AG04449 (cell line): ENCODE measurements around the gene ICE2.

Source experiments
- CTCF ChIA-PET: fragments of 350-600 bp; formaldehyde crosslinking; extraction: SDS; loops from one replicate; lab custom pipeline; 2021; ENCODE audit warnings: antibody characterized with exemption; lab: Yijun Ruan, JAX
- POLR2A ChIA-PET: fragments of 400-600, 350-600 bp; formaldehyde crosslinking; extraction: SDS; loops from one replicate; lab custom pipeline; 2020; ENCODE audit warnings: antibody characterized with exemption, inconsistent platforms; lab: Yijun Ruan, JAX
- DNase-seq: peaks from one replicate; pipeline ENCODE4 v3.0.0-alpha.2; 2010; ENCODE audit warnings: low read depth, low spot score
- H3K4me3 ChIP-seq: 2 replicates; pipeline ENCODE4 v1.5.1; 2011; ENCODE audit warnings: low read depth, mild to moderate bottlenecking, control low read depth, low read length
- TF ChIP-seq, protein P1 (sequence below): IDR thresholded peaks from one replicate; pipeline ENCODE4 v1.5.1; 2011; ENCODE audit warnings: mild to moderate bottlenecking, moderate library complexity, low read length, control low read depth, inconsistent platforms; ENCODE audit not compliant: insufficient read depth; ENCODE audit errors: missing control alignments

Gene ICE2

DNA sequence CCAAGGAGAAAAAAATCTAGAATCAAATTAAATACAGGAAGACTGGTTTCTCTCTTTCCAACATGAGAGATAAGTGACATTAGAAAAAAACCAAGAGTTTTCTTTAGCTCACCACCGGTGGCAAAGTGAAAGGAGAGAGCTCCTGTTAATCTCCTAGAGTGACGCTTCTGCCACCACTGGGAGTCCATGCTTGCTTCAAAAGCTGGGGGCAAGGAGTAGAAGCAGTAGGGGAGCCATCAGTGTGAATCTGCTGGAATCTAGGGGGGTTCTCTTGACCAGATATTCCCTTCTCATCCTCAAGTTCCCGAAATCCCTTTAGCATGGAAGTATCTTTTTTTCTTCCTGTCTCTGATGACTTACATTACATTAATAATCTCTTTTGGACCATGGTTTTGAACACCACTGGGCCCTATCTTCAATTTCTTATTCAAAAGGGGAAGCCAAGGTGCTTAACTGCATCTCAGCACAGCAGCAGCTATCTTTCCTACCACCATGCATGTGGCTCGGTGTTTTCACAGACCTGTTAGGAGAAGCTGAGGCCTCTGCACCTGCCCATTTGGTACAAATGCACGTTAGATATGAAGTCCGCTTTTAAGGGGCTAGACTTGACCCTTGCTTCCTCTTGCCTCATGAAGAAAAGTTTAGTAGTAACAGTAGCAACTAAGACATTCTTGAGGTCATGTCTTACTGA, 6.6 kb upstream of the ICE2 start:
- POLR2A ChIA-PET, result no interaction called here
- TF ChIP-seq, protein P1, sequence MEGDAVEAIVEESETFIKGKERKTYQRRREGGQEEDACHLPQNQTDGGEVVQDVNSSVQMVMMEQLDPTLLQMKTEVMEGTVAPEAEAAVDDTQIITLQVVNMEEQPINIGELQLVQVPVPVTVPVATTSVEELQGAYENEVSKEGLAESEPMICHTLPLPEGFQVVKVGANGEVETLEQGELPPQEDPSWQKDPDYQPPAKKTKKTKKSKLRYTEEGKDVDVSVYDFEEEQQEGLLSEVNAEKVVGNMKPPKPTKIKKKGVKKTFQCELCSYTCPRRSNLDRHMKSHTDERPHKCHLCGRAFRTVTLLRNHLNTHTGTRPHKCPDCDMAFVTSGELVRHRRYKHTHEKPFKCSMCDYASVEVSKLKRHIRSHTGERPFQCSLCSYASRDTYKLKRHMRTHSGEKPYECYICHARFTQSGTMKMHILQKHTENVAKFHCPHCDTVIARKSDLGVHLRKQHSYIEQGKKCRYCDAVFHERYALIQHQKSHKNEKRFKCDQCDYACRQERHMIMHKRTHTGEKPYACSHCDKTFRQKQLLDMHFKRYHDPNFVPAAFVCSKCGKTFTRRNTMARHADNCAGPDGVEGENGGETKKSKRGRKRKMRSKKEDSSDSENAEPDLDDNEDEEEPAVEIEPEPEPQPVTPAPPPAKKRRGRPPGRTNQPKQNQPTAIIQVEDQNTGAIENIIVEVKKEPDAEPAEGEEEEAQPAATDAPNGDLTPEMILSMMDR, result no peak
- CTCF ChIA-PET, result interaction anchor here (0.5 to 1.3 kb wide), 5 partner anchors 16 to 159 kb away, joined by 3 to 6 read pairs (median 3); no protein-coding TSS in a partner anchor
- DNase-seq, result no peak
- H3K4me3 ChIP-seq, result no peak overlapping the region

DNA sequence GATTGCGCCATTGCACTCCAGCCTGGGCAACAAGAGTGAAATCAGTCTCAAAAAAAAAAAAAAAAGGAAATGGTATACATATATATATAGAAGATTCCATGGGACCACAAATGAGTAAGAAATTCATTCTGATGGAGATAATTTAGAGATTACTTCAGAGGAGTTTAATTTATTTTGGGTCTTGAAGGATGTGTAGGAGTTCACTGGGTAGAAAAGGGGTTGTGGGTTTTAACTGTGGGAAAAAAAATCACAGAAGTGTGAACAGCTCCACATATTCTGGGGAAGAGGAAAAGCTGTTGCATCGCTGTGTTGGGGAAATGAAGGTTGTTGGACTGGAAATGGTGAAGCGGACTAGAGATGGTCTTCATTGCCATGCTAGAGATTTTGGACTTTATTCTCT, 4.1 kb upstream of the ICE2 start:
- CTCF ChIA-PET, result interaction anchor here (1.0 to 1.5 kb wide), 3 partner anchors 14 to 1352 kb away, joined by 3 to 5 read pairs (median 4); no protein-coding TSS in a partner anchor
- TF ChIP-seq, protein P1, result no peak
- no peak overlapping the region for H3K4me3 ChIP-seq
- DNase-seq, result no peak
- POLR2A ChIA-PET, result no interaction called here

DNA sequence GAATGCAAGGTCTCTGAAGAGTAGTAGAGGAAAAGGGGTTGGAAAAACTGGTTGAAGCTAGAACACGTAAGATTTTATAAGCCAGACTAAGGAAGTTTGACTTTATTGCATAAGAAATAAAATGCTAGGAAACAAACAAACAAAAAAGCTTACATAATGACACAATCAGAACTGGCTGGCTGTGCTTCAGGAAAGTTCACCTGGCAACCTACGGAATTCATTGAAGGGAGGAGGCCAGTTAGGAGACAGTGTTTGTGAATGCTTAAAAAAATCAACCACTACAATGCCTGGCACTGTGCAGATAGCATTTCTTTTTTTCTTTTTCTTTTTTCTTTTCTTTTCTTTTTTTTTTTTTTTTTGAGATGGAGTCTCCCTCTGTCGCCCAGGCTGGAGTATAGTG, 1.9 kb upstream of the ICE2 start:
- POLR2A ChIA-PET, result no interaction called here
- TF ChIP-seq, protein P1, result no peak
- no peak overlapping the region for H3K4me3 ChIP-seq
- CTCF ChIA-PET, result interaction anchor here (1.2 kb wide), 1 partner anchor 25 kb away, joined by 3 read pairs; no protein-coding TSS in a partner anchor
- DNase-seq, result no peak

DNA sequence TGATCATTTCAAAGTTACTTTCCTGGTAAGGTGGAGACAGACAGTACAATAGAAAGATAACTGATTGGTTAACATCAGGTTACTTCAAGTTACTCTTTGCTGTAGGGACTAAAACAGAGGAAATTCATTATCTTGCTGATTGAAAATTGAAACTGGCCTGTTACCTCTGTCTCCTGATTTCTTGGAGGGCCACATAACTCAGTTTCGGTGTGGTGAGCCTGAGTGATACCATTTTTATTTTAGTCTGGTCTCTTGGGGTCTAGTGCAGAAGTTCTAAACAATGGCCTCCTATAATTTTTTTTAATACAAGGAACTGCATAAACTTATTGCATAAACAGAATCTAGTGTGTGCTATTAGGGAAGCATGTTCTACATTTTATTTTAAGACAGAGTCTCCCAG, 1.2 kb upstream of the ICE2 start:
- no peak overlapping the region for H3K4me3 ChIP-seq
- no peak for DNase-seq
- ChIA-PET POLR2A (interaction anchor here (1.2 kb wide), 1 partner anchor 82 kb away, joined by 3 read pairs; the partner anchor contains the start of gene ANXA2), CTCF (interaction anchor here (1.4 kb wide), 1 partner anchor 41 kb away, joined by 7 read pairs; no protein-coding TSS in a partner anchor)
- TF ChIP-seq, protein P1, result no peak

DNA sequence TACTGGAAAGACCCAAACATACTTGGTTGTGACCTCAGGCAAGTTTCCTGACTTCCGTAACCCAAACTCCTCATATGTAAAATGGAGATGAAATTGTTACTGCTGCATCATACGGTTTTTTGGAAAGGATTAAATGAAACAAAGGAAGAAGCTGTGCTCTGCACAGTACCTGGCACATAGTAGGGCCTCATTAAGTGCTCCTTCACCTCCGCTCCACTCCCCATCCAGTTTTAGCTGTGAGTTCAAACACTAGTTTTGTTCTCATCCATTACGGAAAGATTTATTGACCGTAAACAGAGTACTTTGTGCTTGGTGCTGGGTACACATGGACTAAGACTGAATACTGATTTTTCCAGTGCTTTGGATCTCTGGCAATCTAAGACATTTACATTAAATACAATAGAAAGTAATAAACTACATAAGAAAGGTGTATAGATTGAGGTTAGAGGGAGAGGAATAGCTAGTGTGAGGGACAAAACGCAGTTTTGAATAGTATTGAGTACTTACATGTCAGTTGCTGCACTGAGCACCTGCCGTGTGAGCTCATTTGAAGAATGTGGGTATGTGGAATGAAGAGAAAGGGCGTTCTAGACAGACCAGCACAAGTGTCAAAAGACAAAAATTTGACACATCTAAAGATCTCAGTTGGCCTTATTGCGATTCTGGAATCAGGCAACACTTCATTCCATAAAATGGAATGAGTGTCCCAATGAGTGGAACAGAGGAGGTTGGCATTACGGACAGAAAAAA, 594 bp upstream of the ICE2 start:
- CTCF ChIA-PET, result interaction anchor here (1.4 kb wide), 1 partner anchor 41 kb away, joined by 7 read pairs; no protein-coding TSS in a partner anchor
- no peak for DNase-seq

More for the DNA sequence above, 594 bp upstream of the ICE2 start:
- TF ChIP-seq, protein P1, result no peak
- H3K4me3 ChIP-seq, result peak overlapping the region; percentile 78
- POLR2A ChIA-PET, result interaction anchor here (1.2 kb wide), 1 partner anchor 82 kb away, joined by 3 read pairs; the partner anchor contains the start of gene ANXA2
